Nasal cavity respiratory epithelium epithelial cell of viscerocranial mucosa (primary cell): ENCODE measurements around the gene SPESP1. TPM values are rescaled to one million over a fixed set of nuclear protein-coding genes. Genes with fewer than 3 reads are reported as not detected.

Experiments used
- total RNA-seq: library from RNA; depleted of rRNA; stranded (reverse); fragments of >200 nt; gene quantifications from 2 replicates; pipeline ENCODE4 v1.2.3, GENCODE V29; 2014

SPESP1 gene
- total RNA-seq: 1.7 and 4.9 TPM in 2 replicates

DNA sequence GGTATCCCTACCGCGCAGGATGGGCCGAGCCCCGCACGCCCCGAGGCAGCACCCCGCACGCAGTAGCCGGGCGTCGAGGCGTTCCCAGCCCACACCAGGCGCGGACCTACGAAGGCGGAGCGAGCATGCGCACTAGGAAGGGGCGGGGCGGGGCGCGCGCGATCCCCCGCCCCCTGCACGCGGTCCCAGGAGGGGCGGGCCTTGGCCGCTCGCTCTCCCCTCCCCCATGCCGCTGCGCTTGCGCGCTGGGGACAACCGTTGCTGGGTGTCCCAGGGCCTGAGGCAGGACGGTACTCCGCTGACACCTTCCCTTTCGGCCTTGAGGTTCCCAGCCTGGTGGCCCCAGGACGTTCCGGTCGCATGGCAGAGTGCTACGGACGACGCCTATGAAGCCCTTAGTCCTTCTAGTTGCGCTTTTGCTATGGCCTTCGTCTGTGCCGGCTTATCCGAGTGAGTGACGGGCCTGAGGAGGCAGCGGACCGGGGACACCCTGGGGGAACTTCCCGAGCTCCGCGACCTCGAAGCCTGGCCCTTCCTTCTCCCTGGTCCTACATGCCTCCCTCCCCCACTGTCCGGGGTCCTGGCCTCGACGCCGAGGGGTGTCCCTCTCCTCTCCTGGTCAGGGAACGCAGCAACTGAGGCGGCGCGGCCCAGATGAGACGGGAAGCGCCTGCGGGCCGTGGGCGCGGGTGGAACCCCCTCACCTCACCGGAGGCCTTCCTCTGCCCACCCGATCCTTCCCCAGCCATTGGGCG is at the start of gene SPESP1:
Gene SPESP1, plus strand, starts transcription at position 258 of the 755 bp plus-strand sequence. Its CDS starts 129 bp downstream, at position 387.

Other genes with a start within 250 kb of the SPESP1 start
- 44.4 and 84.4 TPM in 2 replicates for gene ANP32A, start 109.6 kb upstream of the SPESP1 start, total RNA-seq
- under 0.01 and 0.07 TPM in 2 replicates for gene NOX5, start 84.2 kb downstream of the SPESP1 start, total RNA-seq
- gene GLCE, start 230.1 kb downstream of the SPESP1 start, total RNA-seq: 11.6 and 35.5 TPM in 2 replicates